GM18505 (cell line): ENCODE results near the gene DYNLRB1.

Source experiments
- ATAC-seq: cut with Tn5 transposase; IDR thresholded peaks from one replicate; pipeline ENCODE4 v1.9.1; 2021; ENCODE audit not compliant: unreplicated experiment
- POLR2A ChIP-seq: IDR thresholded peaks from 4 replicates; pipeline ENCODE4 v1.6.1; 2011; ENCODE audit warnings: borderline replicate concordance; ENCODE audit not compliant: insufficient read depth, insufficient read length; ENCODE audit errors: extremely low read depth

DYNLRB1 gene

DNA sequence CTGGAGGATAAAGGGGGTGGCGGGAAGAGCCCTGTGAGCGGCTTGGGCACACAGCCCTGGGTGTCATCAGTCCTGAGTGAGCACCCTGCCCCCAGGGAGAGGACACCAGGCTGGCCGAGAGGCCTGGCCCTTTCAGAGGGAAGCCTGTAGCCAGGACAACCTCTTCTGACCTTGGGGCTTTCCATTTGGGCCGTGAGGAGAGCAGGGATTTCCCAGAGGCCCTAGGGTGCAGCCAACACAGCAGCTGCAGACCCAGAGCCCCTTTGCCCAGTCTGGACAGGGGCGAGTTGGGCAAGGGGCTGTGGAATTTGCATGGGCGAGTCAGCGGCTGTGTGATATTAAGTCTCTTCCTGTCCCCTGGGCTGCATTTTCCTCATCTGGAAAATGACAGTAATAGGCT lies 48.6 kb downstream of the DYNLRB1 start:
- TF ChIP-seq POLR2A, result no peak
- no peak for ATAC-seq

DNA sequence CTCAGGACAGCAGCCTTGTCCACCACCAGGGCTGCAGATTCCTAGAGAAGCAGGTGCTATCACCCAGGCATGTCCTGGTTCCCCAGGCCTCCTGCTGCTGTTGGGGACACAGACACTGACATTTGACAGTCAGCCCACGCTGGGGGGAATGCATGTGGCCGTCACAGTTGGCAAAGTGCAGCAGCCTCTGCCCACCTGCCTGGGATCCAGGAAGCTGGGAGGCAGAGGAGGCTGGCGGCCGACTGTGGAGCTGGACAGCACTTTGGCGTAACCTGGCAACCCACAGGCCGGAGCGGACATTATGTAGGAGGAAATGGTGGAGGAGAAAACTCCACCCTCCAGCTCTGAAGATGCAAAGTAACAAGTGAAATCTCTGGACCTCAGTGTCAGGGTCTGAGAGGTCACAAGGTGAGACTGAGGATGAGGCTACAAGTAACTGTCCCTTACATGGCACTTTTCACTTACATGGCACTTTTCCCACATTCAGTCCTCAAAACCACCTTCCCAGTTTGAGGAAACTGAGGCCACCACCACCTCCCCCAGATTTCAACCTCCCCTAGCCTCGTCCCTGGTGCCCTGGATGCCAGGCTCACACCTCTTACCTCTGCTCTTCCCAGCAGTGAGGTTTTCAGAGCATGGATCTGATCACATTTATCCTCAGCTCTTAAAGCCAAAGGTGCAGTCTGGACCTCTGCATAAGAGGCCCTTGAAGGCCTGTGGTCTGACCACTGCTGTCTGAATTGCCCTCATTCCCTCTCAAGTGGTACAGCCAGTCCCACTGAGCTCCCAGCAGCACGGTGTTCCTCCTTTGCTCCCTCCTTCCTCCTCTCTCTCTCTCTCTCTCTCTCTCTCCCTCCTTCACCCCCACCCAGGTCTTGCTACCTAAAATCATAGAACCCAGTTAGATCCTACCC lies 51.0 kb downstream of the DYNLRB1 start:
- ATAC-seq, result no peak
- no peak for TF ChIP-seq POLR2A

DNA sequence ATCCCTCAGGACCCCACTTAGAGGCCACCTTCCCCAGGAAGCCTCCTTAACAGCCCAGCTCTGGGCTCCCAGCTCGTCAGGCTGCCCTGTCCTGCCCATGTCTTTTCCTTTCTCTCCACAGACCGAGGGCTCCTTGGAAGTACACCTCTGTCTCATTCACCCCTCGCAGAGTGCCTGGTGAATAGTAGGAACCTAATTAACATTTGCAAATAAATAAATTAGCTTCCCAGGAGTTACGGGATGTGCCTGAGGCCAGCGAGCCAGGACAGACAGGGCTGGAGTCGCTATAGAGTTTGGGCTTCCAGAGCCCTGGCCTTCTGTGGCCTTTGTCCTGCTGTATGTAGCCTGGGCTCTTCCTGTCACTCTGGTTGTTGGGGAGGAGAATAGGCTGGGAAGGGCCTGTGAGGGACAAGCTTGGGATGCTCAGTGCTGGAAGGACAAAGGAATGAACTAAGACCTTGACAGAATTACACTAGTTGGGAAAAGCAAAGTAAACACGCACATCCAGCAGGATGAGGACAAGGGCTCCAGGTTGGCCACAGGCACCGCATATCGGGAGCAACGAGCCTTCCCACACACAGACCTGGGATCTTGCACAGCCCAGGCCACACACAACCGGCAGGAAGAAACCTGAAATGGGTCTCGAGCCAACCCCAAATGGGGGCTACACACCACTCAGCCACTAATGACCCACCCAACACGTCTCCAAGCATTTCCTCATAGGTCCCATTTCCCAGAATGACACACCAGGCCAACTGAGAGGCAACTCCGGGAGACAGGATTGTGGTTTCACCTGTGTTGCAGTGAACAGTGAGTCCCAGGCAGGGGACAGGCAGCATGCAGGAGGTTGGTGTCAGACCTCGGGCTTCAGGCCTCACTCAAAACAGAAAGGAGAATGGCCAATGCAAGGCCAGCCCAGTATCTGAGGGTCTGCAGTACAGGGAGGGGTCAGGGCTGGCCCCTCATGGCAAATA lies 52.0 kb downstream of the DYNLRB1 start:
- ATAC-seq, result no peak
- no peak for TF ChIP-seq POLR2A

DNA sequence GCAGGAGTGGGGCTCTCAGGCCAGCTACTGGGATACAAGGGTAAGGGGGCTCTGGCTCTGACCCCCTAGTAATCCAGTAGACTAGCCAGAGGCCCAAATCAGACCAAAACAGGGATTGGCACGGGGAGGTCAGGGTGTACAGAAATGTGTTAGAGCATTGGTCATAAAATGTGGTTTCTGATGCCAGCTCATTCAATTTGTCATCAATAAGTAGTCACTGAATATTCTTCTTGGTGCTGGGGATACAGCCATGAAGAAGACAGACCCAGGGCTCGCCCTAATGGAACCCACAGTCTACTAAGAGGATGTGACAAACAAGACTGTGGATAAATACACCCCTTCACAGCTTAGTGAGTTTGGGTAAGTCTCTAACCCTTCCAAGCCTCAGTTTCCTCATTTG lies 53.4 kb downstream of the DYNLRB1 start:
- ATAC-seq, result no peak
- TF ChIP-seq POLR2A, result no peak

DNA sequence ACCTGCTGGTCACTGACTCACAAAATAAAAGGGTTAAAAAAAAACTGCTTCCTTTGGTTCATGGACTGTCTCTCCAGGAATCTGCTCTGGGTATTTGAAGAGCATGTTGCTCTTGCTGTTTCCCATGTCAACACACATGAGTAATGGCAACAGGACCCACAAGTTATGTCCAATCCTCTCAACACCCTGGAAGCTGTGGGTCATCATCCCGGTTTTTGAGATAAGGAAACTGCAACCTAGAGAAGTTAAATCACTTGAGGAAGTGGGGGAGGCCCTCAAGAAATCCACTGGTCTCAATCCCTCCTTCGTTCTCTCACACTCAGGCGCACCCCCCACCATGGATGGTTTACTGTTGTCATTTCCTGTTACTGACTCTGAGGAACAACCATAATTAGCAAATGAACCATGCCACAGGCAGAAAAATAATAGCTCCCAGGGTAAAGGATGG lies 54.7 kb downstream of the DYNLRB1 start:
- ATAC-seq, result no peak
- no peak for TF ChIP-seq POLR2A

DNA sequence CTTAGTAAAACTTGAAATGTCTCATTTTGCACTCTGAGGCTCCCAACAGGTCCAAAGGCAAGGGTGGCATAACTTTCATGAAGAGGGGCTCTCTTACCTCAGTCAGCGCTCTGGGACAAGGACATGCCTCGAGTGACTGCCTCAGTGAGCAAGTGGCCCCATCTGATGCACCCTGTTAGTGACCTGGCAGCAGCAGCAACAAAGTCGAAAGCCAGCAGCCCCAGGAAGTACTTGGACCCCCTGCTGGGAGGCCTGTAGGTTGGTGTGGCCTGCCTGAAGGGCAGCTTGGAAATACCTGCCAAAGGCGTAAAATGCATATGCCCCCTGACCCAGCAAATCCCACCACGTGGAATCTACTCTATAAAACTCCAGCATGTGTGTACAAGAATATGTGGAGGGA lies 55.5 kb downstream of the DYNLRB1 start:
- ATAC-seq, result no peak
- no peak for TF ChIP-seq POLR2A

DNA sequence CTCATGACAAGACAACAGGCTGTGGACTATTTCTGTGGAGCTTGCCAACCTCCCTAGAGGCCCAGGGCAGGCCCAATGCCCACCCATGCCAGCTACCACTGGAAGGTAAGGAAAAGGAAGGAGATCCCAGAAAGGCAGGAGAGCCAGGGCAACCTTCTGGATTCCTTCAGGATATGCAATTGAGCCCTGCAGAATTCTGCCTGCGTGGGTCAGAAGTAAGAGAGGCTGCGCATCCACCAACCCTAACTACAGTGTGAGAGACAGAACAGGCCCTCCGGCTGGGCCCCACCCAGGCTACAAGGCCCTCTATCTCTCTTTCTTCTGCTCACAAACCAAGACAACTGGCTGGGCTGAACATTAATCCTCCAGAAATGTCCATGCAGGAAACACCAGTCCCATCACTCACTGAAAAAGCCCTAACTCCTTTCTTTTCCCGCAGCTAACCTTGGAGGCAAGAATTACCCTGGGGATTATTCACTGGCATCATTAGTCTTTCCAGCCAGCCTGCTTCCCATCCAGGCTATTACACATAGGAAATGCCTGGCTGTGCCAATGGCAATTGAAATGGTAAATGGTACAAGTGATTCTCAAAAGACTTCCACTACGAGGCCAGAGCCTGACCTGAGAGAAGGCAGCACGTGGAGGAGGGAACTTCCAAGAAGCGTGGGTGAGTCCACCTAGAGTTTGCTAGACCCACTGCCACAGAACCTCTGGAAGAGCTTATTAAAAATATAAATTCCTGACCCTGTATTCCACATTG lies 57.5 kb downstream of the DYNLRB1 start:
- no peak for TF ChIP-seq POLR2A

DNA sequence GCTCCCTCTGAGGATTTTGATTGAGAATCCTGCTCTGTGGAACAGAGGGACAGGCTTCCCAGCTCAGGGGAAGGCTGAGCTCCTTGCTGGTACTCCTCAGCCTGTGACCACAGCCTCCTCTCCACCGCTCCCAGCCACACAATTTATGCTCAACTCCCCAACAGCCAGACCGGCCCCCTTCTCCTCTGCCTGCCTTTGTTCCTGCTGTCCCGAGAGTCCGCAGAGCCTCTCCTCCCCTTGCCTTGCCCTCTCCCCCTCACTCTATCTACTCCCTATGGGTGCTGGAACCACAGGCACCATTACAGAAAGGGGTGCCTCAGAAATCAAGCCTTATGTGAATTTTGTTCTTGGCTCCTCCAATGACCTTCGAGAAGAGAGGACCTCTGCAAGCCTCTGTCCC lies 58.2 kb downstream of the DYNLRB1 start:
- TF ChIP-seq POLR2A, result no peak
- ATAC-seq, result no peak

More for the DNA sequence above, 57.5 kb downstream of the DYNLRB1 start:
- ATAC-seq, result no peak

DNA sequence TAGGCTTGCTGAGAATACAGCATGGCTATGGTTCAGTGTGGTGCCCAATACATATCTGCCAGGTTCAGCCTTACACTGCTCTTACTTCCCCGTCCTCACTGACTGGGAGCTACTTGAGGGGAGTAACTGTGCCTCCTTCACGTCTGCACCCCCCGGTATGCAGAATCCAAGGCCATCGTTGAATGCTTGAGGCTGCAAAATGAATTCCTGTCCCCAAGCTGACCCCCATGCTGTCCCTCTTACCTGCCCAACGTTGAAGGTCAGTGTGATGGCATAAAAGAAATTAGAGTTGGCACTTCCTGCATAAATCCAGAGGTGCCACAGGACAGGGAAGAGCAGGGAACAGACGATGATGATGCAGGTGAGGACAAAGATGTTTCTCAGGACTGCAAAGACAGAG lies 58.6 kb downstream of the DYNLRB1 start:
- no peak for TF ChIP-seq POLR2A
- ATAC-seq, result no peak

DNA sequence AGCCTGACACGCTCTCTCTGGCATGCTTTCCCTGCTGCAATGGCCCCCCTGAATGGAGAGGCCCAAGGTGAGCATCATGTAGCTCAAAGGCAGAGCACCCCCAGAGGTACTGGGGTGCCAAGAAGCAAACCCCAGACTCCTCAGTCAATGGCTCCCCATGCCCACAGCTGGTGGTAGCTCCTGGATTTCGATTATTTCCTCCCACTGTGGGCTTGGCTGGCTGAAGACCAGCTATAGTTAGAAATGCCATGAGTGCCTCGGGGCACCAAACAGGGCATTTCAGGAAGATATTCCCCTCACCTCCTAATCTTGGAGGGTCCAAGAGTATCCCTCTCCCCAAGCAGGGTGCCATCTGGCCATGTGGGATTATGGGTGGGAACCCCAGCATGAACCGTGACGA lies 59.0 kb downstream of the DYNLRB1 start:
- no peak for ATAC-seq
- no peak for TF ChIP-seq POLR2A

DNA sequence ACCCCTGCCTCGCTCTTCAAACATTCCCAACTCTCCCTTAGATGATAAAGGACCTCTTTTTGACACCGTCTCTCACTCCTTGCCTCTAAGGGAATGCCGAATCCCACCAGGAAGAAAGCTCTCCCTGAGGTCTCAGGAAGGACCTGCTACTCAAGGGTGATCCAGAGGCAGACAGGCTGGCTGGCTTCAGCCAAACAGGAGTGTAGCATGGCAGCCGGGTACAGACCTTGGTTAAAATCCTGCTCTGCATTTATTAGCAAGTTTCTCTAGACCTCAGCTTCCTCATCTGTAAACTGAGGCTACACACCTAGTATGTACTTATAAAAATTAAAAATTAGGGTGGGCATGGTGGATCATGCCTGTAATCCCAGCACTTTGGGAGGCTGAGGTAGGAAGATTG lies 59.5 kb downstream of the DYNLRB1 start:
- no peak for ATAC-seq
- TF ChIP-seq POLR2A, result no peak

DNA sequence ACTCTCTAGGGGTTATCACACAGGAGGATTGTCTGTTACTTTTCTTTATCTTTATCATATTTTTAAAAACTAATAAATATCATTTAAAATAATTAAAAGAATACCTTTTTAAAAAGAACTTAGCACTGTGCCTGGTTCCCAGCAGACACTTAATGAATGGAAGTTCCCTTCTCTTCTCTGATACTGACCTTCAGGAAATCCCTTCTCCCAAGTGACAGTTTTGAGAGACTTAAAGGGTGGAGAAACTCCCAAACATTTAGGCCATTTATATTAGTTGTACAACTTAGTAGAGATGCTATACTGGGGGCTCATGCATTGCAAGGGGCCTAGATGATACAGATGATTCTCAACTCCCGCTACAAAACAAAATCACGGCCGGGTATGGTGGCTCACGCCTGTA lies 60.8 kb downstream of the DYNLRB1 start:
- ATAC-seq, result no peak
- no peak for TF ChIP-seq POLR2A

DNA sequence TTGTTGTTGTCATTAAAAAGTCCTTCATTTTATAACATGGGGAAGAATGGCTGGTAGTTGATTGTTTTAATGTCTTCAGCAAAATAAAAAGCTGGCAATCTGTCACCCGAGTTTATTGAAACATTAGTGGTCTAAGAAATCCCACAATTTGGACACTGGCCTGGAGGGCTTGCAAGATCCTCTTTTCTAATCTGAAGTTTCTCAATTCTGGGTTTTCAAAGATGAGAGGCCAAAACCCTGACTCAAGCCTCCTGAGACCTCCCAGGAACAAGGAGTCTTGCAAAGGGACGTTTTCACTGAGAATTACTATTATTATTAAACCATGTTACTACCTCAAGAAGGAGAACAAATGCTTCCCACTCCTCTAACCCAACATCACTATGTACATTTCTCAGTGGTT lies 61.8 kb downstream of the DYNLRB1 start:
- no peak for TF ChIP-seq POLR2A
- no peak for ATAC-seq
